C4-2B (cell line): ENCODE results near the gene BSND.

Experiments used
- ZFX ChIP-seq: fragments of 450-650 bp; IDR thresholded peaks from 2 replicates; pipeline ENCODE4 v1.6.1; 2017
- TF ChIP-seq, protein P1 (sequence below): fragments of 450-650 bp; conservative IDR thresholded peaks from 2 replicates; pipeline ENCODE4 v1.5.1; 2017; ENCODE audit warnings: mild to moderate bottlenecking

DNA sequence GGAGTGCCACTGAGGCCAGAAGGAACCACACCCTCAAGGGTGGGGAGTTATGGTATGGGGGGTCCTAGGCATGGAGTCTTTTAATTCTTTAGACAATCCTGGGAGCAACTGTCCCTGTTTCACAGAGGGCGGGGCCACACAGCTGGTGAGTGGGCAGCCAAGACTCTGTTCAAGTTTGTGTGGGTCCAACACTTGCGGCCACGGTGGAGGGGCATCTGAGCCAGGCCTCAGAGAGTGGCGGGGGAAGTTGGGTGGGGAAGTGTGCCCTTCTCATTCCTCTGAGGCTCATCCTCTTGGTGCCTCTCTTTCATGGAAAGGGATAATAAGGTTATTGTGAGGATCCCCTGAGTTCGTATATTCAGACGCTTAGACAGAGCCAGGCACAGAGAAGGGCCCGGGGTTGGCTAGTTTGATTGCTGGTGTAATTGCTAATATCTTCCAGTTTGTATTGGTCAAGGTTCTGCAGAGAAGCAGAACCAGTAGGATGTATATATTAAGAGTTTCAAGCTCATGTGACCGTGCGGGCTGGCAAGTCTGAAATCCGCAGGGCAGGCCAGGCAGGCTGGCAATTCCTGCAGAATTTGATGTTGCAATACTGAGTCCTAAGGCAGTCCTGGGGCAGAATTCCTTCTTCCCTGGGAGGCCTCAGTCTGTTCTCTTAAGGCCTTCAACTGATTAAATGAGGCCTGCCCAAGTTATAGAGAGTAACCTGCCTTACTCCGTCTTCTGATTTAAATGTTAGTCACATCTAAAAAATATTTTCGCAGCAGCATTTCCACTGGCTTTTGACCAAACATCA is 56.5 kb downstream of the BSND start:
- TF ChIP-seq, protein P1, sequence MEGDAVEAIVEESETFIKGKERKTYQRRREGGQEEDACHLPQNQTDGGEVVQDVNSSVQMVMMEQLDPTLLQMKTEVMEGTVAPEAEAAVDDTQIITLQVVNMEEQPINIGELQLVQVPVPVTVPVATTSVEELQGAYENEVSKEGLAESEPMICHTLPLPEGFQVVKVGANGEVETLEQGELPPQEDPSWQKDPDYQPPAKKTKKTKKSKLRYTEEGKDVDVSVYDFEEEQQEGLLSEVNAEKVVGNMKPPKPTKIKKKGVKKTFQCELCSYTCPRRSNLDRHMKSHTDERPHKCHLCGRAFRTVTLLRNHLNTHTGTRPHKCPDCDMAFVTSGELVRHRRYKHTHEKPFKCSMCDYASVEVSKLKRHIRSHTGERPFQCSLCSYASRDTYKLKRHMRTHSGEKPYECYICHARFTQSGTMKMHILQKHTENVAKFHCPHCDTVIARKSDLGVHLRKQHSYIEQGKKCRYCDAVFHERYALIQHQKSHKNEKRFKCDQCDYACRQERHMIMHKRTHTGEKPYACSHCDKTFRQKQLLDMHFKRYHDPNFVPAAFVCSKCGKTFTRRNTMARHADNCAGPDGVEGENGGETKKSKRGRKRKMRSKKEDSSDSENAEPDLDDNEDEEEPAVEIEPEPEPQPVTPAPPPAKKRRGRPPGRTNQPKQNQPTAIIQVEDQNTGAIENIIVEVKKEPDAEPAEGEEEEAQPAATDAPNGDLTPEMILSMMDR = no peak
- no peak for TF ChIP-seq ZFX
